ENCODE measurements around the gene FSHR.

- no peak for TF ChIP-seq POLR2A (IDR thresholded peaks at IDR 0.05; ENCODE audit: low read depth, low read length)
- no peak for TF ChIP-seq CTCF (conservative IDR thresholded peaks at IDR 0.05; ENCODE audit: low read depth, low read length)
- no peak for TF ChIP-seq CHD1 (IDR thresholded peaks at IDR 0.05; ENCODE audit: low read depth, low read length)
- no peak for TF ChIP-seq RAD21 (IDR thresholded peaks at IDR 0.05; ENCODE audit: low read length)
- no peak for TF ChIP-seq SMC3 (IDR thresholded peaks at IDR 0.05; ENCODE audit: low read depth, low read length)
- TF ChIP-seq MAZ (IDR thresholded peaks at IDR 0.05; ENCODE audit: borderline replicate concordance, low read depth, low read length), result no peak
Observed at GRCh38 chr2:49080681-49081080, 73.6 kb downstream of the FSHR start.

All from IMR-90 (cell line).